ENCODE measurements around the gene SPPL3. TPM values are rescaled to one million over a fixed set of nuclear protein-coding genes. Genes with fewer than 3 reads are reported as not detected.

The SPPL3 gene
- total RNA-seq, 1 donor from 2014 or later: 48.9 TPM

GRCh38 chr12:120767071-120768024, 136.8 kb downstream of the SPPL3 start:
- Histone ChIP-seq H3K4me3 (no peak overlapping the region), H3K36me3 (peaks cover 0 to 66% of the 10 kb centered on the region in 2 donors), H3K4me1 (no peaks in the 10 kb centered on the region), H3K9me3 (no peaks in the 10 kb centered on the region), H3K27ac (no peak overlapping the region), H3K27me3 (no peaks in the 10 kb centered on the region)
- DNase-seq (ENCODE audit: extremely low spot score in 2 of 2): no peak
- intact Hi-C loops (cut with DNase I): no loop called here
- no peak for TF ChIP-seq POLR2A (IDR thresholded peaks at IDR 0.05)
- no peak for TF ChIP-seq CTCF (IDR thresholded peaks at IDR 0.05)
- TF ChIP-seq POLR2AphosphoS5 (IDR thresholded peaks at IDR 0.05; ENCODE audit: insufficient read depth in 1 of 2, low read depth in 1 of 2): no peak

GRCh38 chr12:120766566-120766965, 137.6 kb downstream of the SPPL3 start:
- no peak for DNase-seq (ENCODE audit: extremely low spot score in 2 of 2)
- H3K9me3 ChIP-seq: no peaks in the 10 kb centered on the region
- intact Hi-C loops (cut with DNase I): no loop called here
- no peak for TF ChIP-seq POLR2AphosphoS5 (IDR thresholded peaks at IDR 0.05; ENCODE audit: insufficient read depth in 1 of 2, low read depth in 1 of 2)
- no peak for TF ChIP-seq POLR2A (IDR thresholded peaks at IDR 0.05)
- no peak for TF ChIP-seq CTCF (IDR thresholded peaks at IDR 0.05)
- no peak overlapping the region for H3K4me3 ChIP-seq
- no peaks in the 10 kb centered on the region for H3K4me1 ChIP-seq
- H3K36me3 ChIP-seq: peaks cover 0 to 63% of the 10 kb centered on the region in 2 donors
- no peak overlapping the region for H3K27ac ChIP-seq
- H3K27me3 ChIP-seq: no peaks in the 10 kb centered on the region

GRCh38 chr12:120764816-120765215, 139.3 kb downstream of the SPPL3 start:
- Histone ChIP-seq H3K27ac (no peak overlapping the region), H3K36me3 (peaks cover 0 to 69% of the 10 kb centered on the region in 2 donors), H3K4me1 (no peaks in the 10 kb centered on the region), H3K4me3 (no peak overlapping the region), H3K9me3 (no peaks in the 10 kb centered on the region), H3K27me3 (no peaks in the 10 kb centered on the region)
- DNase-seq (ENCODE audit: extremely low spot score in 2 of 2): no peak
- TF ChIP-seq POLR2A (IDR thresholded peaks at IDR 0.05) (no peak), CTCF (IDR thresholded peaks at IDR 0.05) (no peak), POLR2AphosphoS5 (IDR thresholded peaks at IDR 0.05; ENCODE audit: insufficient read depth in 1 of 2, low read depth in 1 of 2) (no peak)
- intact Hi-C loops (cut with DNase I): no loop called here

GRCh38 chr12:120763250-120763649, 140.9 kb downstream of the SPPL3 start:
- H3K4me3 ChIP-seq: no peak overlapping the region

More at GRCh38 chr12:120763250-120763649, 140.9 kb downstream of the SPPL3 start:
- no peak for DNase-seq (ENCODE audit: extremely low spot score in 2 of 2)
- TF ChIP-seq CTCF (IDR thresholded peaks at IDR 0.05): no peak
- no peak for TF ChIP-seq POLR2AphosphoS5 (IDR thresholded peaks at IDR 0.05; ENCODE audit: insufficient read depth in 1 of 2, low read depth in 1 of 2)
- H3K36me3 ChIP-seq: peaks cover 0 to 61% of the 10 kb centered on the region in 2 donors
- no peaks in the 10 kb centered on the region for H3K4me1 ChIP-seq
- no peaks in the 10 kb centered on the region for H3K9me3 ChIP-seq
- no peaks in the 10 kb centered on the region for H3K27me3 ChIP-seq
- intact Hi-C loops (cut with DNase I): no loop called here
- H3K27ac ChIP-seq: no peak overlapping the region
